Measurements from ENCODE around the gene BLID. TPM values are rescaled to one million over a fixed set of nuclear protein-coding genes. Genes with fewer than 3 reads are reported as not detected.
A peak's percentile ranks its signal among the peaks of the same experiment; 100 is the strongest.

Gene BLID, protein sequence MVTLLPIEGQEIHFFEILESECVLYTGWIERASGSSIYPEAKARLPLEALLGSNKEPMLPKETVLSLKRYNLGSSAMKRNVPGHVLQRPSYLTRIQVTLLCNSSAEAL
- not detected for polyA plus RNA-seq (ENCODE audit: insufficient read length in 4 of 4)

DNA sequence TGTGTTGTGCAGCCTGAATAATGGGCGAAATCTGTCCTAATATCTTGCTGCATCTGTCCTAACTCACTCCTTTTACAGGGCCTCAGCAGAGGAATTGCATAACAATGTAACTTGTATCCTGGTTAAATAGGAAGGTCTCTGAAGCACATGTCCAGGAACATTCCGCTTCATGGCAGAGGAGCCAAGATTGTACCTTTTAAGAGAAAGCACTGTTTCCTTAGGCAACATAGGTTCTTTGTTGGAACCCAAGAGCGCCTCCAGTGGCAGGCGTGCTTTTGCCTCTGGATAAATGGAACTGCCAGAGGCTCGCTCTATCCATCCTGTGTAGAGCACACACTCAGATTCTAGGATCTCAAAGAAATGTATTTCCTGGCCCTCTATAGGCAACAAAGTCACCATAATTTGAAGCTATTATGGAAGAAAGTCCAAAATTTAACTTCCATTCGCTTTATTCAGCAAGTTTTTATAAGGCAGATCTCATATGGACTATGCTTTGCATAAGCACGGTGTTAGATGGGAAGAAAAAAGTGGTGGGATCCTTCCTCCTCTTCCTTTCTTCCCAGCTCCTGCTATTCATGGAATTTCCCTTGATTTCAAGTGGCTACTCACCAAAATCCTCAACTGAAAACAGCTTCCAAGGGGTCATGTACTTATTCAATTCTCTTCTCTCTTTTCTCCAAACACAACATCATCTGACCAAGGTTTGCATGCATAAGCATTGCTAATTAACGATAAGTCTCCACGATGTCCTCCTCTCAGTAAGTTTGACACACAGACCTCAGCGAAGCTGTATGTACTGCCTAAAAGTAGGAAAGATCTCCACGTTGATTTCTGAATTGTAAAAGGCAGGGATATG is at the start of gene BLID:
Gene BLID (minus strand): TSS at position 692 of the 856 bp plus-strand sequence. CDS start 293 bp downstream, at position 399.
- no peak for DNase-seq (ENCODE audit: low read depth in 4 of 4, low spot score in 3 of 4)

GRCh38 chr11:122163053-122163819 is 47.2 kb upstream of the BLID start:
- no peak for DNase-seq (ENCODE audit: low read depth in 4 of 4, low spot score in 3 of 4)

DNA sequence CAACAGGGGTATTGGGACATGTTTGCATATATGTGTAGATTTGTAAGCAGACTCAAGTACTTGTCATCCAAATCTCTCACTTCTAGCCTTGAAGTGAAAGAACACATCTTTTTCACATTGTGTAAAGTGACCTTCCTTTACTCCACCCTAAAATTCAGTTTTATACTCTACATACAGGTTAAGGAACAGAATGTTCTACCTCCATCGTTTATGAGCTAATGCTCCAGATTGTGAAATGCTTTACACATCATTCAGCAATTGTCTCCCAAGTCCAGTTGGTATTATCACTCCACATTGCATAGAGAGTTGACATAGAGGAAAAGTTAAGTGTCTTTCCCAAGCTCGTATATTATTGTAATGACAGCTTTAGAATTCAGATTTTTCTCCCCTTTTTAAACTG is 46.1 kb upstream of the BLID start:
- no peak for DNase-seq (ENCODE audit: low read depth in 4 of 4, low spot score in 3 of 4)

DNA sequence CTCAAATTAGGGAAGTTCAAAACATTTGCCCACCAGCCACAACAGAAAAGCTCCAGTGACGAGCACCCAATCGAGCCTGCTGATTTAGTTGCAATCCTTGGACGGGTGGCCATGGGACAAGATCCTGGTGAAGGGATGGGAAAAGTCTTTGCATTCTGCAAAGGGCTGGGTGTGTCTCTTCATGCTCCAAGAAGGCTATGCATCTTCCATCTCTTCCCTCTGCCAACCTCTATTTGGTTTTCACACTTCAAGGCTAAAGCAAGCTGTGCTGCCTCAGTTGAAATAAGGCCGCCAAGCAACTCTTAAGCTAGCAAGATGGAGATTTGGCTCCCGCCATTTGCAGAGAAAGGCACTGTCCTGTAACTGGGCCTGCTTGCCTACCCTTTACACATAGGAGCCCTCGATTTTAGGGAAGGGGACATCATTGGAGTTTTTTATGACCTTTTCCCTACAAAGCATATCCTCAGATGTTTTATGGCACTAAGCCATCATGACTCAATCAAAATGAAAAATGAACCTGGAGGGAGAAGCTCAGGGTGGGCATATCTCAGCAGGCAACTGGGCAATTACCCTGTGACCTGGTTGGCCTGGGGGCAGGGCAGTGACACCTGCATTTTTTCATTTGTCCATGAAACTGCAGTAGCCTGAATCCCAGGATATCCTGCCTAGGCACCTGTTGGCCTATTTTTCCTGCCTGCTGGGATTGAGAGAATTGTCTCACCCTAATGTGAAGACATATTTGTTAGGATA is 45.0 kb upstream of the BLID start:
- no peak for DNase-seq (ENCODE audit: low read depth in 4 of 4, low spot score in 3 of 4)

GRCh38 chr11:122159861-122160260 is 43.8 kb upstream of the BLID start:
- DNase-seq (ENCODE audit: low read depth in 4 of 4, low spot score in 3 of 4): no peak

- peak in 1 of 4 donors; percentile 37 for DNase-seq (ENCODE audit: low read depth in 4 of 4, low spot score in 3 of 4)
Measured at GRCh38 chr11:122159173-122159721, 43.2 kb upstream of the BLID start.

DNA sequence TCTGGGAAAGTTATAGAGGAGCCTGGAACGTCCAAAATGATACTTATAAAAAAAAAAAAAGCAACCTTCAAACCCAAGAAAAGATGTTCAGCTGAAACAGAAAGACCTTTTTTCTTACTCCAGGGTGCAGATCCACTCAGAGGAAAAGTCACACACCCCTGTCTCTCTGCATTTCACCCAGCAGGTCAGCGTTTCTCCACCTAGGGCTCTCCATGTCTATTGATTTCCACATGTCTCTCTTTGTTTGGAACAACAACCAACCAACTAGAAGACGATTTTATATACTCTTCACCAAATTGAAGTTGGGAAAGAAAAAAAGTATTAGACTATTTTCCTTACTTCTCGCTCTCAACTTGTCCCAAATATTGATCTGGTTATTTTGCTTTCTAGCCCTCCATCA is 42.2 kb upstream of the BLID start:
- no peak for DNase-seq (ENCODE audit: low read depth in 4 of 4, low spot score in 3 of 4)

DNA sequence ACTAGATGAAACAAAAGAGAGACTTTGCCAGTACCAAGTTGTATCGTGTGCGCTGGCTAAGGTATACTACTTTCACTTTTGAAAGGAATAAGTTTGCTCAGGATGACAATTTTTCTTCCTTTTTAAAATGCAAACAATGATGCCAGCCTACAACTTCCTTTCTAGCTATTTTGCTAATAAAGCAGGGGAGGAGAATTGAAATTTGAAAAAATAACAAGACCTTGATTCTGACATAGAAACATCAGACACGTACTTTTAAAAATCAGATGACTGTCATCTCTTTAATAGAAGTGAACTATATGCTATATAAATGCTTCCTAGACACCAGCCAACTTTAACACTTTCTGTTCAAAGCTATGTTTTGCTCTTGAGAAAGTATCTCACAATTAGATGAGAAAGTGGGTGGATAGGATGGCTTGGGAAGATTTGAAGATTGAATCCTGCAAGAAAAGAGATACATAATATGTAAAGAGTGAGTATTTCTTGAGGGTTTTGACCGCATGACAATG is 41.7 kb upstream of the BLID start:
- DNase-seq (ENCODE audit: low read depth in 4 of 4, low spot score in 3 of 4): no peak

DNA sequence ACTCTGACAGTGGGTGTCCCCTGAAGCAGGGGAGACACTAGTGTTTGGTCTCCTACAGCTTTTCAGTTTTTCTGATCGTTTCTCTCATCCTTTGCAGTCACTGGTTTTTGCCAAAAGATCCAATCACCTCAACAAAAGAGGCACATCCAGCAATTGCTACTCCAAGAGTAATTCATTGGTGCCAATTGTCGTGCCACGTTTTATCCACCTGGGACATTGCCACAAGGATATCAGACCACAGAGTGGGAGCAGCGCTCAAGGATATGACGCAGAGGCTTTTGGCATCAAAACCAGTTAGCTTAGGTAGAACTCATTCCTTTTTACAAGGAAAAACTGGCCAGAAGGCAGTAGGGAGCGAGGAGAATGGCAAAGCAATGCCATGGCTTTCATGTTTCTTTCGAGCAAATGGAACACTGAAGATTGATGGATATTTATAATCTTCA is 40.9 kb upstream of the BLID start:
- no peak for DNase-seq (ENCODE audit: low read depth in 4 of 4, low spot score in 3 of 4)

- no peak for DNase-seq (ENCODE audit: low read depth in 4 of 4, low spot score in 3 of 4)
Measured at GRCh38 chr11:122155765-122156527, 39.9 kb upstream of the BLID start.

- no peak for DNase-seq (ENCODE audit: low read depth in 4 of 4, low spot score in 3 of 4)
Measured at GRCh38 chr11:122154994-122155393, 39.0 kb upstream of the BLID start.

GRCh38 chr11:122154227-122154626 is 38.2 kb upstream of the BLID start:
- no peak for DNase-seq (ENCODE audit: low read depth in 4 of 4, low spot score in 3 of 4)

- no peak for DNase-seq (ENCODE audit: low read depth in 4 of 4, low spot score in 3 of 4)
Measured at GRCh38 chr11:122153746-122154145, 37.7 kb upstream of the BLID start.

DNA sequence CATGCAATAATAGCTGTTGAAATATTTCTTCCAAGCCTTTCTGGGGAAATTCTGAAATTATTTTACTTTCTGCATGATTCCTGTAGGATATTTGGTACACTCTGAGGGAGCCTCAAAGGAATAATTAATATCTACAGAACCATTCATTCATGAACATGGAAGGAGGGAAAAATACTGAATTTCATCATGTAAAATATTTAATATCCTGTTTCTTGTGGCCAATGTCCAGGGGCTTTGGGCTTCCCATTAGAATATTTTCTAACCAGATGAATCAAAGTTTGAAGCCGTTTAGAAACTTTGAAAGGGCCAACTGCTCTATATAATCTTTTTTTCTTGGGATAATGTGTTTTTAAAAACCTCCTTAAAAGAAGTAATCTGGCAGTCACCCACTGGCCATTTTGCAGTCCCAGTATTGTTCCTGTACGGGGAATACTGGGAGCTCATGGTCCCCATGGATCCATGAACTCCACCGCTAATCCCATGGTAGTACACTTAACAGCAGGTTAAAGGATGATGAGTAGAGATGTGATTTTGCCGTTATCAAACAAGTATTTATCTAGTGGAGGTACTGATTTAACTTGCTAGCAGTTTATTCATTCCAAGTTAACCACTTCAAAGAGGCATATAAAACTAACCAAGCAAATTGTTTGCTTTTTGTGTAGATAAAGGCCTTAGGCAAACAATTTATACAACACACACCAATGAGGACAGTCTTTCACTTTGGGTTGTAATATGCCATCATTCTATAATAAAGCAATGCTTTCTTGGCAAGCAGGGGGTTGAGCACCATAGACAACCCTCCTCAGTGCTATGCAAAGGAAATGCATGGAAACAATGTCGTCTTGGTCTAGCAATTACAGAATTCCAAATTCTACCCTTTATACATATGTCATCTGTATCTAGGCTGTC is 34.5 kb upstream of the BLID start:
- DNase-seq (ENCODE audit: low read depth in 4 of 4, low spot score in 3 of 4): no peak

DNA sequence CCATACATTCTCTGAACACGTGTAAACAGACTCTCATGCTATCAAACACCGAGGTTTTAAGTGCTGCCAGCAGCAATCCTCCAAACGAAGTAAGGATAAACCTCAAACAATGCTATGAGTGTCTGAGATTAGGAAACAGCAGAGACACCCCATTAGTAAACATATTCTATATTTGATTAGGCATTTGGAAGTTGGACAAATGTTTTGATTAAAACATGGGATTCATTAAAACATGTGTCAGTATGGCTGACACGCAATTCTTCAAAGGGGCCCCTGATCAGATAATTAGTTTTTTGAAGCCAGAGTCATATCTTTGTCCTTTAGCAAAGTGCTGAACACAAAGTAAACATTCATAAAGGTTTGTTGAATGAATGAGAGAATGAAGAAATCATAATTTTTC is 33.2 kb upstream of the BLID start:
- no peak for DNase-seq (ENCODE audit: low read depth in 4 of 4, low spot score in 3 of 4)

DNA sequence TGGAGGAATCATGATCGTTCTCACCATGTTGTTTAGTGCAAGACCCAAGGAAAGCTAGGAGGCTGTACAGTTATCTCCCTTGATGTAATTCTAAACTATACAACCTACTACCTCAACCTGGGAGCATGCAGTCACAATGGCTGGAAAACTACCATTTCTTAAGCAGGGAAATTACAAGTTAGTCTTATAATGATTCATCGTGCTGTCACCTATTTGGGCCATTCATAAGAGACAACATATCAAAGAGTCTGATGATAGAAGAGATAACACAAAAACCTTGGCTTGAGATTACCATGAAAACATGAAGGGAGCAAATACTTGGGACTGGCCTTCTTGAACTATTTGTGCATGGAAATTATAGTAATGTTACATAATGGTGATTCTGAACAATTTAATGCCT is 30.5 kb upstream of the BLID start:
- DNase-seq (ENCODE audit: low read depth in 4 of 4, low spot score in 3 of 4): no peak

GRCh38 chr11:122145715-122146274 is 29.8 kb upstream of the BLID start:
- DNase-seq (ENCODE audit: low read depth in 4 of 4, low spot score in 3 of 4): no peak

GRCh38 chr11:122144752-122145151 is 28.7 kb upstream of the BLID start:
- DNase-seq (ENCODE audit: low read depth in 4 of 4, low spot score in 3 of 4): no peak
